Endothelial cell of umbilical vein (primary cell): ENCODE measurements around the gene CBLN1. TPM values are rescaled to one million over a fixed set of nuclear protein-coding genes. Genes with fewer than 3 reads are reported as not detected.

Experiments used
- BruUV-seq: library from RNA; stranded (reverse); fragments of 400-500 nt; replicated peaks from 2 replicates; lab custom pipeline; 2021; lab: Mats Ljungman, UMichigan
- CTCF ChIA-PET: fragments of 300-600, 350-600 bp; sonication (Branson Sonifier 250); formaldehyde crosslinking; loops from one replicate; lab custom pipeline; 2021; ENCODE audit warnings: antibody characterized with exemption, inconsistent platforms; lab: Charles Lee
- POLR2A ChIA-PET: fragments of 300-600, 350-600 bp; sonication (Branson Sonifier 250); formaldehyde crosslinking; loops from one replicate; lab custom pipeline; 2021; ENCODE audit warnings: antibody characterized with exemption, inconsistent platforms; lab: Charles Lee
- DNase-seq: peaks from one replicate; pipeline ENCODE4 v3.0.0-alpha.2; 2011; ENCODE audit warnings: low read depth, low spot score
- FAIRE-seq: peaks from 2 replicates; lab custom pipeline; 2011; peaks lifted over from hg19 to GRCh38; lab: Jason Lieb, UNC
- H2AFZ ChIP-seq: 2 replicates; pipeline ENCODE4 v1.6.0; 2012; ENCODE audit warnings: low read depth, low read length, control low read depth, inconsistent platforms
- H3K27ac ChIP-seq: 2 replicates; pipeline ENCODE4 v1.5.1; 2011; ENCODE audit warnings: low read depth, mild to moderate bottlenecking, control low read depth, low read length, moderate library complexity; ENCODE audit not compliant: insufficient read depth
- H3K27me3 ChIP-seq, 2 experiments: 2 replicates each; pipeline versions ENCODE4 v1.6.0 to v1.6.1; 2011; ENCODE audit warnings: low read length in 2 of 2, mixed read lengths in 1 of 2; ENCODE audit not compliant: control insufficient read depth in 2 of 2, insufficient read depth in 2 of 2
- H3K36me3 ChIP-seq, 2 experiments: 2 replicates in 1 of 2; 3 replicates in 1 of 2; pipeline ENCODE4 v1.5.1; 2011; ENCODE audit warnings: low read length in 2 of 2, mild to moderate bottlenecking in 1 of 2, moderate library complexity in 1 of 2; ENCODE audit not compliant: control insufficient read depth in 2 of 2, insufficient read depth in 2 of 2; ENCODE audit errors: extremely low read depth in 1 of 2
- H3K4me1 ChIP-seq: 3 replicates; pipeline ENCODE4 v1.5.1; 2011; ENCODE audit warnings: mild to moderate bottlenecking, low read length; ENCODE audit not compliant: control insufficient read depth, insufficient read depth; ENCODE audit errors: extremely low read depth
- H3K4me2 ChIP-seq: 2 replicates; pipeline ENCODE4 v1.6.1; 2011; ENCODE audit warnings: low read length, control low read depth, mixed read lengths; ENCODE audit not compliant: insufficient read depth
- H3K4me3 ChIP-seq, 3 experiments: fragments of 200-600 bp in 1 of 3; sonication (generic), shearing (Covaris generic) in 1 of 3; replicated peaks in 1 of 3; 2 replicates each; pipeline ENCODE4 v1.5.1; 2011 to 2016; ENCODE audit warnings: control low read depth in 3 of 3, low read length in 3 of 3, mild to moderate bottlenecking in 2 of 3, inconsistent platforms in 1 of 3, low read depth in 1 of 3, moderate library complexity in 1 of 3; ENCODE audit not compliant: insufficient read depth in 1 of 3
- H3K79me2 ChIP-seq: 2 replicates; pipeline ENCODE4 v1.6.0; 2012; ENCODE audit warnings: low read length, inconsistent platforms; ENCODE audit not compliant: control insufficient read depth, insufficient read depth
- H3K9ac ChIP-seq: replicated peaks from 2 replicates; pipeline ENCODE3; 2011; ENCODE audit warnings: low read length, control low read depth; ENCODE audit not compliant: insufficient read depth; ENCODE audit errors: extremely low read depth
- H3K9me1 ChIP-seq: replicated peaks from 3 replicates; pipeline ENCODE4 v1.6.0; 2011; ENCODE audit warnings: mild to moderate bottlenecking, low read length; ENCODE audit not compliant: control insufficient read depth, insufficient read depth; ENCODE audit errors: extremely low read depth
- H3K9me3 ChIP-seq: replicated peaks from 2 replicates; pipeline ENCODE4 v1.5.1; 2012; ENCODE audit warnings: low read length, inconsistent platforms; ENCODE audit not compliant: control insufficient read depth, insufficient read depth
- H4K20me1 ChIP-seq: replicated peaks from 2 replicates; pipeline ENCODE3; 2011; ENCODE audit warnings: mild to moderate bottlenecking, low read length; ENCODE audit not compliant: control insufficient read depth, insufficient read depth; ENCODE audit errors: extremely low read depth
- CTCF ChIP-seq, 2 donors: IDR thresholded peaks; 1 replicate in 1 of 2; 2 replicates in 1 of 2; pipeline ENCODE4 v1.5.1; 2011; ENCODE audit warnings: low read length in 2 of 2, mild to moderate bottlenecking in 2 of 2, moderate library complexity in 2 of 2, control low read depth in 1 of 2, inconsistent platforms in 1 of 2, low read depth in 1 of 2; ENCODE audit not compliant: insufficient read depth in 1 of 2; ENCODE audit errors: extremely low read depth in 1 of 2
- EZH2 ChIP-seq: IDR thresholded peaks from 2 replicates; pipeline ENCODE4 v1.6.1; 2012; ENCODE audit warnings: borderline replicate concordance, low read depth, mild to moderate bottlenecking, moderate library complexity, low read length, inconsistent platforms; ENCODE audit not compliant: severe bottlenecking
- FOS ChIP-seq: IDR thresholded peaks from 2 replicates; pipeline ENCODE4 v1.6.1; 2011; ENCODE audit warnings: mild to moderate bottlenecking, low read length, moderate library complexity, borderline replicate concordance; ENCODE audit not compliant: insufficient read depth
- GATA2 ChIP-seq: IDR thresholded peaks from 2 replicates; pipeline ENCODE4 v1.7.0; 2011; ENCODE audit warnings: low read depth, mild to moderate bottlenecking, moderate library complexity, mixed read lengths, low read length; ENCODE audit not compliant: insufficient read length, insufficient read depth
- JUN ChIP-seq: IDR thresholded peaks from 2 replicates; pipeline ENCODE4 v1.6.1; 2011; ENCODE audit warnings: borderline replicate concordance, low read depth; ENCODE audit not compliant: insufficient read length, insufficient read depth
- MAX ChIP-seq: IDR thresholded peaks from 2 replicates; pipeline ENCODE4 v1.6.1; 2011; ENCODE audit not compliant: insufficient read depth, insufficient read length
- MYC ChIP-seq: IDR thresholded peaks from one replicate; pipeline ENCODE4 v1.6.1; 2011; ENCODE audit warnings: mild to moderate bottlenecking, low read depth, low read length
- POLR2A ChIP-seq: IDR thresholded peaks from 2 replicates; pipeline ENCODE4 v1.6.1; 2012; ENCODE audit warnings: low read depth, mild to moderate bottlenecking, control low read depth, low read length
- POLR2AphosphoS5 ChIP-seq: IDR thresholded peaks from 2 replicates; pipeline ENCODE4 v1.6.1; 2012; ENCODE audit warnings: low read depth, mild to moderate bottlenecking, control low read depth, low read length, moderate library complexity; ENCODE audit not compliant: insufficient read depth
- dilution Hi-C: fragments of 300-500 bp; cut with MboI; formaldehyde crosslinking; loops from one replicate; pipeline ENCODE4 v1.15.0; 2019; ENCODE audit warnings: low sequenced_read_pairs; ENCODE audit not compliant: extremely low pct_ligation_motif_present
- intact Hi-C: fragments of 100-400 bp; cut with micrococcal nuclease; formaldehyde crosslinking; loops from one replicate; pipeline ENCODE4 v1.10.0; 2022
- polyA plus RNA-seq, 4 experiments: library from polyadenylated mRNA; depleted of rRNA in 3 of 4; stranded (reverse) in 3 of 4; unstranded in 1 of 4; fragments of >200 nt; gene quantifications; 2 replicates each; pipeline versions ENCODE4 v1.2.1 to v1.2.3, GENCODE V29; 2011 to 2012; ENCODE audit warnings: missing spikeins in 1 of 4
- total RNA-seq: library from RNA; stranded (reverse); gene quantifications from 2 replicates; pipeline ENCODE4 v1.2.3, GENCODE V29; 2021

The CBLN1 gene
- total and polyA plus RNA-seq, 2 donors (not counting 3 experiments of a cell fraction or from before 2014, with no cell fraction given), result not detected

GRCh38 chr16:49312389-49312985 is 30.8 kb upstream of the CBLN1 start:
- intact Hi-C loops, result no loop called here
- Histone ChIP-seq H3K9ac (no peak overlapping the region), H3K27me3 (no peaks in the 10 kb centered on the region), H3K4me1 (no peaks in the 10 kb centered on the region), H3K36me3 (no peaks in the 10 kb centered on the region), H3K27ac (no peak overlapping the region), H3K4me3 (no peak overlapping the region), H3K9me3 (no peaks in the 10 kb centered on the region), H2AFZ (no peak overlapping the region), H3K9me1 (no peaks in the 10 kb centered on the region), H4K20me1 (no peaks in the 10 kb centered on the region), H3K79me2 (no peaks in the 10 kb centered on the region), H3K4me2 (no peak overlapping the region)
- DNase-seq (no peak), FAIRE-seq (no peak)
- TF ChIP-seq EZH2, result no peak
- TF ChIP-seq POLR2A, result no peak
- TF ChIP-seq MAX, result no peak
- no peak for TF ChIP-seq CTCF (IDR thresholded peaks at IDR 0.05; ENCODE audit: extremely low read depth in 1 of 2, insufficient read depth in 1 of 2, low read depth in 1 of 2, low read length in 2 of 2)
- TF ChIP-seq MYC, result no peak
- no peak for TF ChIP-seq GATA2
- TF ChIP-seq FOS, result no peak
- no peak for TF ChIP-seq JUN
- TF ChIP-seq POLR2AphosphoS5, result no peak
- POLR2A ChIA-PET, result no interaction called here
- dilution Hi-C loops, result no loop called here
- no TSS peak for BruUV-seq
- CTCF ChIA-PET, result interaction anchor here (1.4 kb wide), 1 partner anchor 11 kb away, joined by 4 read pairs; no protein-coding TSS in a partner anchor
